B cell (primary cell): ENCODE data around the gene TSPAN18. TPM values are rescaled to one million over a fixed set of nuclear protein-coding genes. Genes with fewer than 3 reads are reported as not detected.

Source experiments
- ATAC-seq: fragments of 200-7000 bp; cut with Tn5 transposase; one replicate; pipeline ENCODE4 v1.10.0; 2021; ENCODE audit warnings: low read depth, mild to moderate bottlenecking, moderate number of reproducible peaks, moderate library complexity
- CTCF ChIA-PET: fragments of 350-600 bp; sonication (Branson Sonifier 250); formaldehyde crosslinking; loops from one replicate; lab custom pipeline; 2021; ENCODE audit warnings: antibody characterized with exemption, inconsistent platforms; lab: Charles Lee
- POLR2A ChIA-PET: fragments of 350-600 bp; sonication (Branson Sonifier 250); formaldehyde crosslinking; loops from one replicate; lab custom pipeline; 2021; ENCODE audit warnings: antibody characterized with exemption; lab: Charles Lee
- DNase-seq: peaks from one replicate; pipeline ENCODE4 v3.0.0; 2013
- H2AFZ ChIP-seq: 2 replicates; pipeline ENCODE4 v1.6.1; 2012; ENCODE audit warnings: mild to moderate bottlenecking, low read depth, low read length; ENCODE audit not compliant: insufficient read depth, poor library complexity, severe bottlenecking
- H3K27ac ChIP-seq, 2 donors: 1 replicate in 1 of 2; 2 replicates in 1 of 2; pipeline ENCODE4 v1.5.1; 2012 to 2013; ENCODE audit warnings: low read length in 2 of 2, mild to moderate bottlenecking in 2 of 2, moderate library complexity in 1 of 2
- H3K27me3 ChIP-seq, 4 experiments: fragments of 200-600 bp in 1 of 4; sonication (generic) in 1 of 4; replicated peaks in 1 of 4; 1 replicate in 2 of 4; 2 replicates in 2 of 4; pipeline versions ENCODE4 v1.6.1 to v1.7.0; 2013 to 2016; ENCODE audit warnings: low read length in 3 of 4, mild to moderate bottlenecking in 2 of 4, mixed read lengths in 1 of 4, moderate library complexity in 1 of 4; ENCODE audit not compliant: insufficient read depth in 4 of 4, control insufficient read depth in 3 of 4; ENCODE audit errors: control extremely low read depth in 1 of 4
- H3K36me3 ChIP-seq, 2 experiments: replicated peaks in 1 of 2; 1 replicate in 1 of 2; 2 replicates in 1 of 2; pipeline versions ENCODE4 v1.6.1 to v1.7.1; 2013; ENCODE audit warnings: low read length in 1 of 2; ENCODE audit not compliant: insufficient read depth in 2 of 2, control insufficient read depth in 1 of 2; ENCODE audit errors: control extremely low read depth in 1 of 2, extremely low read depth in 1 of 2
- H3K4me1 ChIP-seq, 2 donors: fragments of 200-600 bp in 1 of 2; sonication (generic) in 1 of 2; 1 replicate in 1 of 2; 2 replicates in 1 of 2; pipeline versions ENCODE4 v1.5.1 to v1.6.1; 2013 to 2017; ENCODE audit warnings: low read length in 2 of 2; ENCODE audit not compliant: control insufficient read depth in 2 of 2, insufficient read depth in 2 of 2
- H3K4me2 ChIP-seq: replicated peaks from 2 replicates; pipeline ENCODE3; 2012; ENCODE audit warnings: mild to moderate bottlenecking, low read depth, low read length; ENCODE audit not compliant: poor library complexity, severe bottlenecking
- H3K4me3 ChIP-seq, 5 experiments: fragments of 200-600 bp in 1 of 5; sonication (generic) in 1 of 5; 1 replicate in 3 of 5; 2 replicates in 2 of 5; pipeline versions ENCODE4 v1.5.1 to v1.7.0; 2011 to 2016; ENCODE audit warnings: low read length in 4 of 5, mild to moderate bottlenecking in 4 of 5, low read depth in 2 of 5, control low read depth in 1 of 5, moderate library complexity in 1 of 5; ENCODE audit not compliant: insufficient read depth in 1 of 5; ENCODE audit errors: control extremely low read depth in 1 of 5, extremely low read depth in 1 of 5
- H3K79me2 ChIP-seq: fragments of 200-600 bp; sonication (generic); one replicate; pipeline ENCODE4 v1.6.0; 2016; ENCODE audit warnings: low read length; ENCODE audit not compliant: control insufficient read depth, insufficient read depth
- H3K9ac ChIP-seq: fragments of 200-600 bp; sonication (generic); 2 replicates; pipeline ENCODE4 v1.6.1; 2017; ENCODE audit warnings: mild to moderate bottlenecking, low read length, moderate library complexity
- H3K9me3 ChIP-seq, 3 donors: one replicate each; pipeline versions ENCODE4 v1.6.1 to v1.7.1; 2013; ENCODE audit warnings: low read length in 2 of 3; ENCODE audit not compliant: control insufficient read depth in 2 of 3, insufficient read depth in 1 of 3; ENCODE audit errors: control extremely low read depth in 1 of 3
- H4K20me1 ChIP-seq: 2 replicates; pipeline ENCODE4 v1.6.0; 2012; ENCODE audit warnings: mild to moderate bottlenecking, low read length; ENCODE audit not compliant: insufficient read depth, control insufficient read depth, poor library complexity, severe bottlenecking
- H3K27ac Mint-ChIP-seq: one replicate; pipeline ENCODE4 v1.8.0; 2021; ENCODE audit warnings: mixed read lengths
- H3K27me3 Mint-ChIP-seq: one replicate; pipeline ENCODE4 v1.8.0; 2021; ENCODE audit warnings: mixed read lengths
- H3K4me1 Mint-ChIP-seq: one replicate; pipeline ENCODE4 v1.8.0; 2021; ENCODE audit warnings: mixed read lengths
- H3K4me3 Mint-ChIP-seq: one replicate; pipeline ENCODE4 v1.8.0; 2021; ENCODE audit warnings: mixed read lengths
- H3K9me3 Mint-ChIP-seq: one replicate; pipeline ENCODE4 v1.8.0; 2022; ENCODE audit warnings: mixed read lengths; ENCODE audit not compliant: insufficient read depth
- CTCF ChIP-seq: fragments of 200-600 bp; IDR thresholded peaks from one replicate; pipeline ENCODE4 v1.8.0; 2022; ENCODE audit warnings: antibody characterized with exemption, mild to moderate bottlenecking
- EZH2 ChIP-seq: IDR thresholded peaks from 2 replicates; pipeline ENCODE4 v1.6.1; 2012; ENCODE audit warnings: borderline replicate concordance, low read depth, mild to moderate bottlenecking, moderate library complexity, low read length; ENCODE audit not compliant: insufficient read depth, poor library complexity, severe bottlenecking
- WGBS: methylation state at CpG from one replicate; pipeline ENCODE4 v1.1.5; 2013; ENCODE audit warnings: missing lambda C conversion rate; ENCODE audit not compliant: insufficient coverage; 5-methylcytosine and 5-hydroxymethylcytosine counted together
- intact Hi-C: fragments of 100-400 bp; cut with micrococcal nuclease; formaldehyde crosslinking; loops from one replicate; pipeline ENCODE4 v1.10.0; 2022
- polyA plus RNA-seq: library from polyadenylated mRNA; depleted of rRNA; stranded (reverse); fragments of >200 nt; gene quantifications from 2 replicates; pipeline ENCODE4 v1.2.3, GENCODE V29; 2012
- total RNA-seq, 2 donors: library from RNA; stranded (reverse); fragments of 120-200 nt in 1 of 2; gene quantifications; 1 replicate in 1 of 2; 2 replicates in 1 of 2; pipeline versions ENCODE4 v1.2.3 to v1.2.4, GENCODE V29; 2013 to 2022

Gene TSPAN18
- total and polyA plus RNA-seq, 2 donors (not counting 1 experiment from before 2014, with no cell fraction given) = 0.75 to 2.0 TPM

DNA sequence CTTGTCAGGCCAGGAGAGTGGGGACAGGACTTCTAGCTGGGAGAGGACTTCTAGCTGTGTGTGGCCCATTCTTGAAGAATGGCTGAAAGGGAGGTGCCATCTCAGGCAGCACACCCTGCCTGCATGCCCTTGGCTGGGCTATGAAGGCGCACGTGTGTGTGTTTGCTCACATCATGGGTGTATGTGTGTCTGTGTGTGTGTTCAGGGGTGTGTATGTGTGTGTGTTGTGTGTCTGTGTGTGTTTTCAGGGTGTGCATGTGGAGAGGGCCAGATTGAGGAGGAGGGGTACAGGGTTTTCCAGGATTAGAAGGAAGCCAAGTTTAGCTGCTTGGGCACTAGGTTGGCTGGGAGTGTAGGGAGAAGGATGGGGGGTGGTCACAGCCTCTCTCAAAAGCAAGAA, 207.3 kb downstream of the TSPAN18 start:
- 97% methylated on average over 2 of the region's 2 CpGs for WGBS
- POLR2A ChIA-PET = no interaction called here
- Histone ChIP-seq H2AFZ (no peak overlapping the region), H3K79me2 (peaks cover 23% of the 10 kb centered on the region), H3K4me2 (no peak overlapping the region), H3K9me3 (no peaks in the 10 kb centered on the region), H3K36me3 (peaks cover 7 to 24% of the 10 kb centered on the region in 2 experiments), H3K27ac (no peak overlapping the region), H3K4me3 (no peak overlapping the region), H3K9ac (no peak overlapping the region), H4K20me1 (peaks cover 30% of the 10 kb centered on the region), H3K4me1 (peaks cover 0 to 11% of the 10 kb centered on the region in 2 donors), H3K27me3 (no peaks in the 10 kb centered on the region)
- Mint-ChIP-seq H3K9me3 (no peaks in the 10 kb centered on the region), H3K27me3 (no peaks in the 10 kb centered on the region), H3K4me1 (peaks cover 5% of the 10 kb centered on the region), H3K27ac (no peak overlapping the region), H3K4me3 (no peak overlapping the region)
- ATAC-seq (no peak), DNase-seq (no peak)
- intact Hi-C loops = no loop called here
- CTCF ChIA-PET = interaction anchor here (1.5 to 17.1 kb wide), 2 partner anchors 168 to 312 kb away, joined by 3 to 1701 read pairs; no protein-coding TSS in a partner anchor
- TF ChIP-seq CTCF = no peak
- no peak for TF ChIP-seq EZH2

- Mint-ChIP-seq H3K9me3 (no peaks in the 10 kb centered on the region), H3K27ac (no peak overlapping the region), H3K4me3 (no peak overlapping the region), H3K27me3 (no peaks in the 10 kb centered on the region), H3K4me1 (peaks cover 12% of the 10 kb centered on the region)
- H4K20me1 ChIP-seq = peaks cover 30% of the 10 kb centered on the region
- no peaks in the 10 kb centered on the region for H3K9me3 ChIP-seq
- DNase-seq (no peak), ATAC-seq (no peak)
- no peaks in the 10 kb centered on the region for H3K27me3 ChIP-seq
- WGBS = 98% methylated on average over 13 of the region's 13 CpGs
- H3K79me2 ChIP-seq = peaks cover 25% of the 10 kb centered on the region
- no peak overlapping the region for H3K4me3 ChIP-seq
- H2AFZ ChIP-seq = no peak overlapping the region
- no peak overlapping the region for H3K27ac ChIP-seq
- intact Hi-C loops = loop anchor here (5.0 kb wide), 1 partner anchor 358 kb away; no protein-coding TSS in a partner anchor
- H3K9ac ChIP-seq = no peak overlapping the region
- H3K4me2 ChIP-seq = no peak overlapping the region
- ChIA-PET POLR2A (no interaction called here), CTCF (interaction anchor here (1.5 to 17.1 kb wide), 5 partner anchors 7 to 313 kb away, joined by 3 to 1701 read pairs (median 86); partner anchors contain the start of gene TP53I11)
- no peak for TF ChIP-seq EZH2
- no peak for TF ChIP-seq CTCF
- peaks cover 5 to 18% of the 10 kb centered on the region in 2 donors for H3K4me1 ChIP-seq
- H3K36me3 ChIP-seq = peaks cover 7 to 31% of the 10 kb centered on the region in 2 experiments
Measured at GRCh38 chr11:44934735-44935250, 208.0 kb downstream of the TSPAN18 start.
